ENCODE data around the gene TENM3.

GRCh38 chr4:182276210-182277109 is 33.3 kb downstream of the TENM3 start:
- TF ChIP-seq CTCF (IDR thresholded peaks at IDR 0.05; ENCODE audit: low read length) (no peak), EZH2 (IDR thresholded peaks at IDR 0.05; ENCODE audit: borderline replicate concordance, low read length) (no peak)
